SIG-M5 treated with dmso at 0.1 percent for 504 hours (cell line): ENCODE data around the gene SNX15.
"Not testable (repeated sequence)": the region's sequence is repeated elsewhere in the genome, so short reads cannot be mapped to it uniquely, and the experiment has no call there.

Experiments
- DNase-seq: peaks from one replicate; lab custom pipeline; 2025; ENCODE audit not compliant: unreplicated experiment; lab: John Stamatoyannopoulos, UW

The SNX15 gene

DNA sequence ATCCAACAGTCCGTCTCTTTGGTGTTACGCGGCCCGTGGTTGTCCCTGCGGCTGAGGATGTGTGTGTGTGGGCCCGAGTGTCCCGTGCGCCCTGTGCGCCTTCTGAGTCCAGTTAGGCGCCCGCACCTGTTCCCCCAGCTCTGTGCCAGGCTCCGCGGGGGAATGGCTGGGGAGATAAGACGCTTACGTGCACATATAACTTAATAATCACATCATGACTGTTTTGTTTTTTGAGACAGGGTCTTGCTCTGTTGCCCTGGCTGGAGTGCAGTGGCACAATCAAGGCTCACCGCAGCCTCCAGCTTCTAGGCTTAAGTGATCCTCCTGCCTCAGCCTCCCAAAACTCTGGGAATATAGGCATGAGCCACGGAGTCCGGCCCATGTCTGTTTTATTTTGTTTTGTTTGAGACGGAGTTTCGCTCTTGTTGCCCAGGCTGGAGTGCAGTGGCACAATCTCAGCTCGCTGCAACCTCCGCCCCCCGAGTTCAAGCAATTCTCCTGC, 12.5 kb upstream of the SNX15 start:
- DNase-seq = no peak

DNA sequence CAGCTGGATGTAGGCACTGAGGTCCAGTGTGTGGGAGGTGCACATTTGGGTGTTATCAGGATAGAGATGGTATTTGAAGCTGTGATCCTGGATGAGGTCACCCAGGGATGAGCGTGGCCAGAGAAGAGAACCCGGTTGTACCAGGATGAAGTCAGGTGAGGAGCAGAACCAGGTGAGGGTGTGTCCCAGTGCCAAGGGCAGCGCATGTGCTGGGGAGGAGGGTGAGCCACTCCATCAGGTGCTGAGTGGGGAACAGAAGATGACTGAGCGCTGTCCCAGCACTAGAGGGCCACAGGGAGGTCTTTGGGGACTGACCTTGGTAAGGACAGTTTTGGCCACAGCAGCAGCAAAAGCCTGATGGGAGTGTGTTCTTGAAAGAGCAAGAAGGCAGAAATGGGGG, 10.5 kb upstream of the SNX15 start:
- no peak for DNase-seq

- DNase-seq = no peak
Measured at GRCh38 chr11:65017937-65018336, 9.3 kb upstream of the SNX15 start.

- DNase-seq = no peak
Measured at GRCh38 chr11:65019824-65020223, 7.4 kb upstream of the SNX15 start.

- no peak for DNase-seq
Measured at GRCh38 chr11:65021003-65021402, 6.2 kb upstream of the SNX15 start.

GRCh38 chr11:65021509-65021908, 5.7 kb upstream of the SNX15 start:
- DNase-seq = no peak

GRCh38 chr11:65023502-65023901, 3.7 kb upstream of the SNX15 start:
- not testable (repeated sequence) for DNase-seq

- no peak for DNase-seq
Measured at GRCh38 chr11:65026810-65027209, 429 bp upstream of the SNX15 start.

DNA sequence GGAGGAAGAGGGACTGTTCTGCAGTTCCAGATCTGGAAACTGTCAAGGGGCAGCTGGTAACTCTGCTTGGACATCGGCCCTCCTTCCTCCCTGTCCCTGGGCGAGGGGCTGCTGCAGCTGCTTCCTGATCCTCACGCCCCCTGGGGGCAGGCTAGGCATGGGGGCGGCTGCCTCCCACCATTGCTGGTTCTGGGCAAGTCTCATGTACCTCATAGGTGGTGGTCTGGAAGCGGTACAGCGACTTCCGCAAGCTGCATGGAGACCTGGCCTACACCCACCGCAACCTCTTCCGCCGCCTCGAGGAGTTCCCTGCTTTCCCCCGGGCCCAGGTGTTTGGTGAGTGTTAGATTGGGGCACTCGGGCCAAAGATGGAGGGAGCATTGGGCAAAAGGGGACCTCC, 5.0 kb downstream of the SNX15 start:
- no peak for DNase-seq

GRCh38 chr11:65034423-65034822, 7.2 kb downstream of the SNX15 start:
- no peak for DNase-seq

- DNase-seq = no peak
Measured at GRCh38 chr11:65035579-65035978, 8.3 kb downstream of the SNX15 start.

- no peak for DNase-seq
Measured at GRCh38 chr11:65036931-65037330, 9.7 kb downstream of the SNX15 start.

DNA sequence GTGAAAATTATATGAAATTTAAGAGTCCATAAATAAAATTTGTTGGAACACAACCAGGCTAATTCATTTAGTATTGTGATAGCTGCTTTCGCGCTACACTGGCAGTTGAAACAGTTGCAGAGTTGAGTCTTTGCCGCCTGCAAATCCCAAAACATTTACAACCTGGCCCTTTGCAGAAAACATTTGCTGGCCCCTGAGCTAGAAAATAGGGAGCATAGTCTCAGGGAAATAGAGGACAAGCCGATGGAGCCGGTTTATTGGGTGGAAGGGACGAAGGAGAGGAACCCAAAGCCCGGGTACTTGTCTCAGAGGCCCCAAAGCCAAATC, 13.2 kb downstream of the SNX15 start:
- DNase-seq = no peak

DNA sequence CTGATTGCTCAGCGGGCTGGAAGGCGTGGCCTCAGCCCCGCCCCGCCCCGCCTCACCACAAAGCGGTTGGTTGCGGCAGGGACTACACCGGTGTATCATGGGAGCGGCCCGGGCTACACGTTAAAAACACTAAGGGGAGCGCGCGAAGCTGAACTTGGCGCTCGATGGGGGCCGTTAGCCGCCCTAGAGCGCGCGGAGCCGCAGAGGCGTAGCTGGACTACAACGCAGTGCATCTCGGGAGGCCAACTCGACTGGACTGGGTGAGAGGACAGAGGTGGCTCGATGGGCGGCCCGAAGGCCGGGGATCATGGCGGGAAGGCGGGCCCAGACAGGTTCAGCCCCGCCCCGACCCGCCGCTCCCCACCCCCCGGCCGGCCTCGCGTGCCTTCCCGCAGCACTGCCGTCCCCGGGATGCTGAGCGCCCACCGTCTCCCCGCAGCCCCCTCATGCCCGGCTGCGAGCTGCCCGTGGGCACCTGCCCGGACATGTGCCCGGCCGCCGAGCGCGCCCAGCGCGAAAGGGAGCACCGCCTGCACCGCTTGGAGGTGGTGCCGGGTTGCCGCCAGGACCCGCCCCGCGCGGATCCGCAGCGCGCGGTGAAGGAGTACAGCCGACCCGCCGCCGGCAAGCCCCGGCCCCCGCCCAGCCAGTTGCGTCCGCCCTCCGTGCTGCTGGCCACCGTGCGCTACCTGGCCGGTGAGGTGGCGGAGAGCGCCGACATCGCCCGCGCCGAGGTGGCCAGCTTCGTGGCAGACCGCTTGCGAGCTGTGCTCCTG, 13.8 kb downstream of the SNX15 start, which contains the start of gene SAC3D1:
Gene SAC3D1, plus strand, starts transcription at position 364 of the 776 bp plus-strand sequence. Its CDS starts 83 bp downstream, at position 447.
- peak; percentile 93 for DNase-seq

DNA sequence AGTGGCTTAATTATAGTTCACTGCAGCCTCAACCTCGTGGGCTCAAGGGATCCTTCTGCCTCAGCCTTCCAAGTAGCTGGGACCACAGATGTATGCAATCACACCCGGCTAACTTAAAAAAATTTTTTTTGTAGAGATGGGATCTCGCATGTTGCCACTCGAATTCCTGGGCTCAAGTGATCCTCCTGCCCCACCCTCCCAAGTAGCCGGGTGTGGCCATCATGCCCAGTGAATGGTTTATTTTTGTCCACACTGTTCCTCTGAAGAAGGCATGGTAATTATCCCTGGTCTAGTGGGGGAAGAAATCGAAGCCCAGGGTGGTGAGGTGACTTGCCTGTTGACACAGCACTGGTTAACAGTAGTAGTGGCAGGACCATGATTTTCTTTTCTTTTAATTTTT, 15.7 kb downstream of the SNX15 start:
- no peak for DNase-seq

GRCh38 chr11:65043881-65044501, 16.8 kb downstream of the SNX15 start:
- peak; percentile 46 for DNase-seq

DNA sequence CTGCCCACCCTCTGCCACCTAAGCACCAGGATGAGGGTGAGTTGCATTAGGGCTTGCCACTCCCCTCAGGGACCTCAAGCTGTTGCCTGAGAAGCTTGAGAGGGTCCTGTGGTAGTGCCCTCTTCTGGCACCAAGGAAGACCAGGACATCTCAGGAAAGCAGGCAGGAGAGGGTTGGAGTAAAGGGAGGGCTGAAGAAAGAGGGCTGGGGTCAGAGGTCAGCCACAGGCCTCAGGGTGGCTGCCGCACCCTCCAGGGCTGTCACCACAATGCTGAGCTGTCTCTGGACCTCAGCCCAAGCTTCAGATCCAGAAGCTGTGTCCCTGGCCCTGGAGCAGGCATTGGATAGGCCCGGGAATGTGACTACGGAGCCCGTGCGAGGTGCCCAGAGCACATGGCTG, 17.8 kb downstream of the SNX15 start:
- no peak for DNase-seq

DNA sequence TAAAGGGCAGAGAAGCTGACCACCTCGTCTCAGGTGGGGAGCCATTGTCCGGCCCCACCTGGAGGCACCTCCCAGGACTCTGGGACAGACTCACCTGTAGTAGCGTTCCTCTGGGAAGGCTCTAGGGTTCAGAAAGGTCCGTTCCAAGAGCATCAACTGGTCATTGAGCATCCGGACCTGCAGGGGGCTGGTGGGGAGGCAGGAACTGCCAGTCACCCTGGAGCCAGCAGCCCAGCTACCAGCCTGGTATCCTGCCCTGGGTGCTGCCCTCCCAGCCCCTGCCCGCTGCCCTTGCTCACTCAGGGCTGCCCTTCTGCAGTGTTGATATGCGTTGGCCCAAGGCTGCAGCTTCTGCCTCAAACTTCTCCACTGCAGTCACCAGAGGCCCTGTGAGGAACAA, 18.5 kb downstream of the SNX15 start:
- DNase-seq = no peak

GRCh38 chr11:65047581-65048422, 20.6 kb downstream of the SNX15 start:
- no peak for DNase-seq

GRCh38 chr11:65051398-65051858, 24.2 kb downstream of the SNX15 start:
- no peak for DNase-seq

- DNase-seq = no peak
Measured at GRCh38 chr11:65053827-65054508, 26.7 kb downstream of the SNX15 start.
